GM12891 (cell line): ENCODE results near the gene TMEM144.

Source experiments
- DNase-seq: peaks from one replicate; pipeline ENCODE4 v3.0.0; 2011; ENCODE audit warnings: low spot score; ENCODE audit not compliant: insufficient read length
- FAIRE-seq: peaks from 2 replicates; lab custom pipeline; 2011; peaks lifted over from hg19 to GRCh38; lab: Jason Lieb, UNC
- PAX5 ChIP-seq: IDR thresholded peaks from 2 replicates; pipeline ENCODE4 v1.6.1; 2011; ENCODE audit warnings: low read length, moderate library complexity, mild to moderate bottlenecking; ENCODE audit not compliant: insufficient read depth, severe bottlenecking
- POLR2A ChIP-seq: IDR thresholded peaks from 2 replicates; pipeline ENCODE4 v1.6.1; 2011; ENCODE audit warnings: low read depth, low read length, control low read depth
- POLR2AphosphoS5 ChIP-seq: IDR thresholded peaks from 2 replicates; pipeline ENCODE4 v1.6.1; 2011; ENCODE audit warnings: low read depth, low read length, control low read depth
- POU2F2 ChIP-seq: IDR thresholded peaks from 2 replicates; pipeline ENCODE4 v1.6.1; 2011; ENCODE audit warnings: low read depth, mild to moderate bottlenecking, control low read depth, low read length, moderate library complexity
- SPI1 ChIP-seq: IDR thresholded peaks from 2 replicates; pipeline ENCODE4 v1.6.1; 2011; ENCODE audit warnings: low read depth, low read length, control low read depth
- TAF1 ChIP-seq: IDR thresholded peaks from 2 replicates; pipeline ENCODE4 v1.6.1; 2011; ENCODE audit warnings: low read depth, low read length, control low read depth

TMEM144 gene

GRCh38 chr4:158189422-158189821, 20.9 kb upstream of the TMEM144 start:
- no peak for FAIRE-seq
- TF ChIP-seq TAF1, result no peak
- TF ChIP-seq PAX5, result no peak
- TF ChIP-seq POU2F2, result no peak
- TF ChIP-seq POLR2A, result no peak
- TF ChIP-seq SPI1, result no peak
- no peak for TF ChIP-seq POLR2AphosphoS5
- no peak for DNase-seq

DNA sequence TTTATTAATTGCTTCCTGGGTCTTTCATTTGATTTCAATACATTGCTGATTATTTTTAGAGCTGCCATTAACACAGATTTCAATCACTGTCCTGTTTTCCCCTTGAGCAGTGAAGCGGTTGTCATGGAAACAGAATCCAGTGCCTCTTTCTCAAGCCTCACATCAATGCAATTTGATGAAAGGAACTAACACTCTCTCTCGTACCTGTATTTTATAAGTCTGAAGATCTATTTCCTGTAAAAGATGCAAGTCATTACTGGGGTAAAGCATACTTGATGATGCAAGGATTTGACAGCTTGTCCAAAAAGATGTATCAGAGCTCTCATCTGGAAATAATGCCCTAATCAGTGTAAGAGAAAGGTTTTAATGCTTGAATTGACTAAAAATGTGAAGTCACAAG, 19.6 kb upstream of the TMEM144 start:
- DNase-seq (no peak), FAIRE-seq (no peak)
- TF ChIP-seq POU2F2 (no peak), PAX5 (no peak), POLR2A (no peak), SPI1 (no peak), TAF1 (no peak), POLR2AphosphoS5 (no peak)

DNA sequence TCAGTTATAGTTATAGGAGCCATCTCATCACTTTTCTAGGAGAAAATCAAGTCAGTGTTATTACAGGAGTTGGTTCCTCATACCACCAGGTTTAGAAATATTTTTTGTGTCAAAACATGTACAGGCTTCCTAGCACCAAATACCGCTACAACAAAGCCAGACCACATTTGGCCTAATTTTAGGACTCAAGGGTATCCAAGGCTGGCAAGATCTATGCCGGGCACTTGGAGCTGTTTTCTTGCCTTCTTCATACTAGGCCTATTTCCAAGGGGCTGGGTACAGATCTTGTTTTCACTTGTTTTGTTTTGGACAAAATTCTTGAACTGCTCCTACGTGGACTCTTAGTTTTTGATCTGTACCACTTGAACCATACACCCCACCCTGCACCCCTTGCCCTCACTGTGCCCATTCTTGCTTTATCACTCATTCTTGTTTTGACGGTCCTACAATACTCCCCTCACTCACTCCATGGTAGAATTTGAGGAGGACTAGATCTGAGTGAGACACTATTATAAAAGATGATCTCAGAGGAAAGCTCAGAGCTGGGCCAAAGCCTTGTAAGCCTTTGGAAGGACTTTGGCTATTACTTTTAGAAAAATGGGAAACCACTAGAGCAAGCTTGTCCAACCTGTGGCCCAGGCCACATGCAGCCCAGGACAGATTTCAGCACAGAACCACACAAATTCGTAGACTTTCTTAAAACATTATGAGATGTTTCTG, 17.7 kb upstream of the TMEM144 start:
- no peak for TF ChIP-seq TAF1
- no peak for FAIRE-seq
- no peak for DNase-seq

DNA sequence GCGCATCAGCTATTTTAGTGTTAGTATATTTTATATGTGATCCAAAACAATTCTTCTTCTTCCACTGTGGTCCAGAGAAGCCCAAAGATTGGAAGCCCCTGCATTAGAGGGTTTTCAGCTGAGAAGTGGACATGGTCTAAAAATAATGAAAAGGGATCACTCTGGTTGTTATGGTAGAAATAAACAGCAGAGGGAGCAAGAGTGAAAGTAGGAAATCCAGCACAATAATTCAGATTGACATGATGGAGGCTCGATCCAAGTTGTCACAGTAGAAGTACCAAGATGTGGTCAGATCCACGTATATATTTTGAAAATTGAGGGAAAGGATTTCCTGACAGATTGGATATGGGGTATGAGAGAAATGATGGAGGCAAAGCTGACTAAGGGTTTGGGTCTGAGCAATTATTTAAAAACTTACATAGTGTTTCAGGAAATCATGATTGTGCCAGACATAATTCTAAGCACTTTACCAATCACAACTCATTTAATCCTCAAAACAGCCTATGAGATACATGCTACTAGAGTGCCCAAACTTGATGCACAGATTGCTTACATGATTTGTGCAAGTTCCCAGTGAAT, 17.0 kb upstream of the TMEM144 start:
- DNase-seq (no peak), FAIRE-seq (no peak)
- TF ChIP-seq PAX5 (no peak), SPI1 (no peak), TAF1 (no peak), POLR2A (no peak), POLR2AphosphoS5 (no peak), POU2F2 (no peak)

DNA sequence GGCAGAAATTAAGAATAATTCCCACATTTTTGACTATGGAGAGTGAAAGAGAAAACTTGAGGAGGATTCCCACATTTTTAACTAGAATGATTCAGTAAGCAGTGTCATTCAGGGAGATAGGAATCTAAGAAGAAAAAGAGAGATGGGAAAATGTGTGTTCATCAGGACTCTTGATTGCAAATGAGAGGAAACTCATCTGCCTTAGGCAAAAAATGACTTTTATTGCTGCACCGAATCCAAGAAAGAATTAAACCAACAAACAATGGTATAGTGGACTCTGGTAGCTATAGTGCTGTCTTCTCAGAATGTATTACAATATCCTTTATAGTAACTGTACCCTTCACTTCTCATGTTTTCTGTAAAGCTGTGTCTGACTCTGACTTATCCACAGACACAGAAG, 15.0 kb upstream of the TMEM144 start:
- TF ChIP-seq PAX5 (no peak), POU2F2 (no peak), POLR2AphosphoS5 (no peak), SPI1 (no peak), POLR2A (no peak), TAF1 (no peak)
- DNase-seq (no peak), FAIRE-seq (no peak)

DNA sequence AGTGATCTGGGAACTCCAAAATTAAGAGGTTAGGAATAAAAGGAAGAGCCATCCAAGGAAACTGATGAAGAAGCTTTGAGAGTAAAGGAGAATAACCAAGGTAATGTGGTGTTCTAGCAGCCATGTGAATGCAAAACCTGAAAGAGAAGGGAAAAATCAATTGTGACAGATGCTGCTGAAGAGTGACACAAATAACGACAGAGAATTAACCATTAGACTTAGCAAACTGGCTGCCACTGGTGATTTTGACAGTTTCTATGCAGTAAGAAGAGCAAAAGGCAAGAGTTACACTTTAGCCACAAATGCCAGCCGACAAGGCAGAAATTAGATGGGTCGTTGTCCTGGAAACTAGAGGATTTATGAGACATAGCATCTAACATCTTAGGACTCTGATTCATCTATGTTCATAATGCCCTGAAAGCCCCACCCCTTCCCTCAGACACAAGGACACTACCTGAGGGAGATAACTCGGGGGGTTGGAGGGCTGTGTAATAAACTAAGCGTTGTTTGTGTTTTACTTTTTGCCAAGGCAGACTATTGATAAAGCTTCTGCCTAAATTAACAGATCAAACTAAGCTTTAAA, 13.0 kb upstream of the TMEM144 start:
- FAIRE-seq (no peak), DNase-seq (no peak)
- TF ChIP-seq SPI1 (no peak), POU2F2 (no peak), POLR2A (no peak), PAX5 (no peak), TAF1 (no peak), POLR2AphosphoS5 (no peak)

DNA sequence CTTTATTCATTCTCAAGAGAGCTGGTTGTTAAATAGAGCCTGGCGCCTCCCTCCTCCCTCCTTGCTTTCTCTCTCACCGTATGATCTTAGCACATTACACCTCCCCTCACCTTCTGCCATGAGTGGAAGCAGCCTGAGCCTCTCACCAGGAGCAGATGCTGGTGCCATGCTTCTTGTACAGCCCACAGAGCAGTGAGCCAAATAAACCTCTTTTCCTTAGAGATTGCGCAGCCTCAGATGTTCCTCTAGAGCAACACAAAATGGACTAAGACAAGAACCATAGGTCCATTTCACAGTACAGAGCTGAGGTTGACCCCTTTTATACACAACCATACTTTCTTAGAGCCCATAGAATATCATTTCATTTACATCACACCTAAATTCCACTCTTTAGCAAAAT, 10.1 kb upstream of the TMEM144 start:
- DNase-seq (no peak), FAIRE-seq (no peak)

GRCh38 chr4:158201322-158201721, 9.0 kb upstream of the TMEM144 start:
- DNase-seq (no peak), FAIRE-seq (peak; percentile 48)
- no peak for TF ChIP-seq POLR2AphosphoS5
- TF ChIP-seq POU2F2, result no peak
- no peak for TF ChIP-seq SPI1

More for the DNA sequence above, 10.1 kb upstream of the TMEM144 start:
- no peak for TF ChIP-seq POU2F2
- TF ChIP-seq PAX5, result no peak
- TF ChIP-seq SPI1, result no peak
- no peak for TF ChIP-seq POLR2A
- no peak for TF ChIP-seq POLR2AphosphoS5
- no peak for TF ChIP-seq TAF1

DNA sequence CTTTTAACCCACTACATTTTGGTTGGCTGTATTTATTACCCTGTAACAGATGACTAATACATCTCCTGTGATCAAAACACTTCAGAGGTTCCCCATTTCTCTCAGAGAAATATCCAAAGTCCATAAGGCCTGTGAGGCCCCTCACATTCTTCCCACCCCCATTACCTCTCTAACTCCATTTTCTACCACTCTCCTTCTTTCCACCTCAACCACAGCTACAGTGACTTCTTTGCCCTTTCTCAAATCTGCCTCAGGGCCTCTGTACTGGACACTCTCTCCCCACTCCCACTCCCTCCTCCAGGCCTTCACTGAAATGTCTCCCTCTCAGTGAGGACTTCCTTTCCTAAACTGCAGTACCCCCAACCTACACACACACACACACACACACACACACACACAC, 8.4 kb upstream of the TMEM144 start:
- no peak for TF ChIP-seq POLR2AphosphoS5
- no peak for TF ChIP-seq POU2F2
- no peak for TF ChIP-seq POLR2A
- TF ChIP-seq PAX5, result no peak
- TF ChIP-seq SPI1, result no peak
- TF ChIP-seq TAF1, result no peak
- no peak for FAIRE-seq
- no peak for DNase-seq

GRCh38 chr4:158202481-158202880, 7.8 kb upstream of the TMEM144 start:
- FAIRE-seq, result no peak
- TF ChIP-seq SPI1, result no peak
- TF ChIP-seq PAX5, result no peak
- no peak for TF ChIP-seq TAF1
- no peak for TF ChIP-seq POLR2A
- TF ChIP-seq POLR2AphosphoS5, result no peak
- no peak for DNase-seq
